Measurements from ENCODE around the gene FSCN2. TPM values are rescaled to one million over a fixed set of nuclear protein-coding genes. Genes with fewer than 3 reads are reported as not detected.
A peak's percentile ranks its signal among the peaks of the same experiment; 100 is the strongest.

FSCN2 gene
- total and polyA plus RNA-seq, 7 experiments from 2014 or later = 0.56 to 1.6 (median 0.70) TPM; not detected in 2

GRCh38 chr17:81509207-81509971 lies 18.8 kb upstream of the FSCN2 start:
- DNase-seq (peak in 6 of 9 donors; percentile 41 to 73 (median 56)), ATAC-seq (no peak)
- peaks cover 10 to 41% (median 34%) of the 10 kb centered on the region in 5 donors for H3K36me3 Mint-ChIP-seq
- peaks cover 0 to 14% (median 0%) of the 10 kb centered on the region in 5 donors for H3K27me3 Mint-ChIP-seq
- intact Hi-C loops (cut with micrococcal nuclease) = no loop called here
- H3K4me1 Mint-ChIP-seq = peaks cover 22 to 40% (median 35%) of the 10 kb centered on the region in 7 donors
- ChIA-PET POLR2A (interaction anchor here (0.6 to 7.5 kb wide), 19 partner anchors 9 to 1511 kb away, joined by 3 to 65 read pairs (median 5); partner anchors contain the start of genes CEP131, FAAP100, MRPL12 and NDUFAF8), CTCF (interaction anchor here (1.3 kb wide), 1 partner anchor 10 kb away, joined by 4 read pairs; no protein-coding TSS in a partner anchor)
- H3K36me3 ChIP-seq (ENCODE audit: control insufficient read depth in 2 of 3, insufficient read depth in 3 of 3, low read length in 3 of 3) = peaks cover 19 to 34% (median 22%) of the 10 kb centered on the region in 3 experiments
- no peaks in the 10 kb centered on the region for H3K9me3 ChIP-seq (ENCODE audit: control insufficient read depth in 2 of 3, low read length in 3 of 3)
- peak overlapping the region; percentile 68 for H3K27ac ChIP-seq (ENCODE audit: low read depth, low read length)
- no peaks in the 10 kb centered on the region for H3K27me3 ChIP-seq (ENCODE audit: control insufficient read depth in 2 of 2, insufficient read depth in 2 of 2, low read length in 2 of 2)
- peak overlapping the region; percentile 92 to 99 (median 95) for H3K27ac Mint-ChIP-seq
- peaks cover 0 to 19% (median 0%) of the 10 kb centered on the region in 11 donors for H3K9me3 Mint-ChIP-seq
- peak overlapping the region; percentile 91 to 100 (median 98) for H3K4me3 Mint-ChIP-seq
- H3K4me1 ChIP-seq (ENCODE audit: control insufficient read depth in 2 of 2, insufficient read depth in 2 of 2, low read length in 2 of 2) = peaks cover 12 to 16% of the 10 kb centered on the region in 2 donors
- peak overlapping the region; percentile 77 for H3K4me3 ChIP-seq (ENCODE audit: low read length)

- Mint-ChIP-seq H3K4me1 (peaks cover 24 to 41% (median 37%) of the 10 kb centered on the region in 7 donors), H3K36me3 (peaks cover 10 to 43% (median 34%) of the 10 kb centered on the region in 5 donors), H3K27me3 (peaks cover 0 to 10% (median 0%) of the 10 kb centered on the region in 5 donors), H3K9me3 (peaks cover 0 to 19% (median 0%) of the 10 kb centered on the region in 11 donors), H3K4me3 (peak overlapping the region; percentile 91 to 100 (median 98)), H3K27ac (peak overlapping the region; percentile 92 to 99 (median 95))
- H3K36me3 ChIP-seq (ENCODE audit: control insufficient read depth in 2 of 3, insufficient read depth in 3 of 3, low read length in 3 of 3) = peaks cover 19 to 34% (median 22%) of the 10 kb centered on the region in 3 experiments
- POLR2A ChIA-PET = interaction anchor here (0.5 to 7.5 kb wide), 20 partner anchors 8 to 1159 kb away, joined by 3 to 65 read pairs (median 4); partner anchors contain the start of genes ARL16, FAAP100, HGS and MRPL12
- peak overlapping the region; percentile 77 for H3K4me3 ChIP-seq (ENCODE audit: low read length)
- ATAC-seq (no peak), DNase-seq (peak in 4 of 9 donors; percentile 22 to 53 (median 39))
- intact Hi-C loops (cut with micrococcal nuclease) = loop anchor here (5.0 to 10.0 kb wide), 6 partner anchors 113 to 1698 kb away; partner anchors contain the start of genes ARL16 (in 2 of the 2), BAHCC1 (in 2 of the 2), HGS (in 2 of the 2) and CCDC137 (in 1 of the 2)
- no peaks in the 10 kb centered on the region for H3K9me3 ChIP-seq (ENCODE audit: control insufficient read depth in 2 of 3, low read length in 3 of 3)
- H3K27ac ChIP-seq (ENCODE audit: low read depth, low read length) = peak overlapping the region; percentile 68
- CTCF ChIA-PET = interaction anchor here (1.6 kb wide), 1 partner anchor 26 kb away, joined by 3 read pairs; no protein-coding TSS in a partner anchor
- H3K27me3 ChIP-seq (ENCODE audit: control insufficient read depth in 2 of 2, insufficient read depth in 2 of 2, low read length in 2 of 2) = no peaks in the 10 kb centered on the region
- H3K4me1 ChIP-seq (ENCODE audit: control insufficient read depth in 2 of 2, insufficient read depth in 2 of 2, low read length in 2 of 2) = peaks cover 12 to 16% of the 10 kb centered on the region in 2 donors
These were observed 18.0 kb upstream of the FSCN2 start for GRCh38 chr17:81509972-81510784.

- CTCF ChIA-PET = interaction anchor here (1.6 kb wide), 1 partner anchor 26 kb away, joined by 3 read pairs; no protein-coding TSS in a partner anchor
- no peak for ATAC-seq
- H3K9me3 ChIP-seq (ENCODE audit: control insufficient read depth in 2 of 3, low read length in 3 of 3) = no peaks in the 10 kb centered on the region
- POLR2A ChIA-PET = interaction anchor here (0.5 to 7.5 kb wide), 20 partner anchors 8 to 1160 kb away, joined by 3 to 65 read pairs (median 4); partner anchors contain the start of genes ARL16, FAAP100, HGS and NDUFAF8
- no peaks in the 10 kb centered on the region for H3K27me3 ChIP-seq (ENCODE audit: control insufficient read depth in 2 of 2, insufficient read depth in 2 of 2, low read length in 2 of 2)
- H3K27ac Mint-ChIP-seq = peak overlapping the region; percentile 92 to 99 (median 95)
- H3K4me3 Mint-ChIP-seq = peak overlapping the region; percentile 91 to 100 (median 98)
- peaks cover 12 to 23% of the 10 kb centered on the region in 2 donors for H3K4me1 ChIP-seq (ENCODE audit: control insufficient read depth in 2 of 2, insufficient read depth in 2 of 2, low read length in 2 of 2)
- peak overlapping the region; percentile 77 for H3K4me3 ChIP-seq (ENCODE audit: low read length)
- peaks cover 0 to 7% (median 0%) of the 10 kb centered on the region in 5 donors for H3K27me3 Mint-ChIP-seq
- peak overlapping the region; percentile 68 for H3K27ac ChIP-seq (ENCODE audit: low read depth, low read length)
- peaks cover 10 to 45% (median 34%) of the 10 kb centered on the region in 5 donors for H3K36me3 Mint-ChIP-seq
- H3K9me3 Mint-ChIP-seq = peaks cover 0 to 19% (median 0%) of the 10 kb centered on the region in 11 donors
- H3K36me3 ChIP-seq (ENCODE audit: control insufficient read depth in 2 of 3, insufficient read depth in 3 of 3, low read length in 3 of 3) = peaks cover 19 to 34% (median 22%) of the 10 kb centered on the region in 3 experiments
- DNase-seq = peak in 7 of 9 donors; percentile 31 to 69 (median 60)
- H3K4me1 Mint-ChIP-seq = peaks cover 26 to 47% (median 42%) of the 10 kb centered on the region in 7 donors
- intact Hi-C loops (cut with micrococcal nuclease) = loop anchor here (5.0 to 10.0 kb wide), 6 partner anchors 114 to 1699 kb away; partner anchors contain the start of genes ARL16 (in 2 of the 2), BAHCC1 (in 2 of the 2), HGS (in 2 of the 2) and CCDC137 (in 1 of the 2)
These were observed 17.2 kb upstream of the FSCN2 start for GRCh38 chr17:81510785-81511553.

GRCh38 chr17:81511554-81511803 lies 16.7 kb upstream of the FSCN2 start:
- CTCF ChIA-PET = interaction anchor here (0.7 to 1.6 kb wide), 2 partner anchors 25 to 27 kb away, joined by 3 read pairs; no protein-coding TSS in a partner anchor
- DNase-seq = peak in 2 of 9 donors; percentile 20 to 25
- Histone ChIP-seq H3K4me3 (ENCODE audit: low read length) (peak overlapping the region; percentile 77), H3K9me3 (ENCODE audit: control insufficient read depth in 2 of 3, low read length in 3 of 3) (no peaks in the 10 kb centered on the region), H3K27me3 (ENCODE audit: control insufficient read depth in 2 of 2, insufficient read depth in 2 of 2, low read length in 2 of 2) (no peaks in the 10 kb centered on the region), H3K4me1 (ENCODE audit: control insufficient read depth in 2 of 2, insufficient read depth in 2 of 2, low read length in 2 of 2) (peaks cover 12 to 29% of the 10 kb centered on the region in 2 donors), H3K27ac (ENCODE audit: low read depth, low read length) (peak overlapping the region; percentile 68), H3K36me3 (ENCODE audit: control insufficient read depth in 2 of 3, insufficient read depth in 3 of 3, low read length in 3 of 3) (peaks cover 19 to 34% (median 22%) of the 10 kb centered on the region in 3 experiments)
- peak overlapping the region; percentile 92 to 99 (median 95) for H3K27ac Mint-ChIP-seq
- POLR2A ChIA-PET = interaction anchor here (0.7 to 7.5 kb wide), 16 partner anchors 8 to 493 kb away, joined by 3 to 65 read pairs (median 4); partner anchors contain the start of genes ARL16, CEP131, FAAP100 and NDUFAF8
- H3K36me3 Mint-ChIP-seq = peaks cover 10 to 45% (median 34%) of the 10 kb centered on the region in 5 donors
- H3K4me3 Mint-ChIP-seq = peak overlapping the region; percentile 91 to 100 (median 98)
- no peak for ATAC-seq
- peaks cover 0 to 19% (median 0%) of the 10 kb centered on the region in 11 donors for H3K9me3 Mint-ChIP-seq
- H3K27me3 Mint-ChIP-seq = peaks cover 0 to 7% (median 0%) of the 10 kb centered on the region in 5 donors
- H3K4me1 Mint-ChIP-seq = peaks cover 26 to 52% (median 48%) of the 10 kb centered on the region in 7 donors
- intact Hi-C loops (cut with micrococcal nuclease) = loop anchor here (5.0 to 10.0 kb wide), 6 partner anchors 114 to 1699 kb away; partner anchors contain the start of genes ARL16 (in 2 of the 2), BAHCC1 (in 2 of the 2), HGS (in 2 of the 2) and CCDC137 (in 1 of the 2)

Measured in naive thymus-derived CD4-positive, alpha-beta T cell (primary cell).